Coronary artery (tissue), 2 donors: ENCODE data around the gene GPRC5B.

ENCODE experiments used
- DNase-seq: peaks from one replicate; pipeline ENCODE4 v3.0.0-alpha.2; 2017; ENCODE audit warnings: low spot score
- H3K27ac ChIP-seq, 2 donors: fragments of 200-600 bp; sonication (generic); one replicate each; pipeline ENCODE4 v1.5.1; 2016 to 2019
- H3K4me3 ChIP-seq: fragments of 200-600 bp; sonication (generic); 2 replicates; pipeline ENCODE4 v1.5.1; 2016; ENCODE audit warnings: mild to moderate bottlenecking, moderate library complexity
- TF ChIP-seq, protein P1 (sequence below): fragments of 200-600 bp; sonication (generic); IDR thresholded peaks from one replicate; pipeline ENCODE4 v1.5.1; 2019; ENCODE audit warnings: antibody characterized with exemption

GPRC5B gene

DNA sequence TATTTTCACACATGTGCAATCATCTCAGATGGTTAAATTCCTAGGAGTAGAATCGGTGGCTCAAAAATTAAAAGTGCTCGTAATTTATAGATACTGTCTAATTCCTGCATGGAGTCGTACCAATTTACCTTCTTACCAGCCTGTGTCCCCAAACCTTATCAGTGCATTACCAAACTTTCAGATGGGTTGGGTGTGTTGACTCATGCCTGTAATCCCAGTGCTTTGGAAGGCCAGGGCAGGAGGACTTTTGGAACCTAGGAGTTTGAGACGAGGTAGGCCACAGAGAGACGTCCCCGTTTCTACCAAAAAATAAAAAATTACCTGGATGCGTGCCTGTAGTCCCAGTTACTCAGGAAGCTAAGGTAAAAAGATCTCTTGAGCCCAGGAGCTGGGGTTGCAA, 34.5 kb upstream of the GPRC5B start:
- H3K27ac ChIP-seq = no peak overlapping the region
- TF ChIP-seq, protein P1, sequence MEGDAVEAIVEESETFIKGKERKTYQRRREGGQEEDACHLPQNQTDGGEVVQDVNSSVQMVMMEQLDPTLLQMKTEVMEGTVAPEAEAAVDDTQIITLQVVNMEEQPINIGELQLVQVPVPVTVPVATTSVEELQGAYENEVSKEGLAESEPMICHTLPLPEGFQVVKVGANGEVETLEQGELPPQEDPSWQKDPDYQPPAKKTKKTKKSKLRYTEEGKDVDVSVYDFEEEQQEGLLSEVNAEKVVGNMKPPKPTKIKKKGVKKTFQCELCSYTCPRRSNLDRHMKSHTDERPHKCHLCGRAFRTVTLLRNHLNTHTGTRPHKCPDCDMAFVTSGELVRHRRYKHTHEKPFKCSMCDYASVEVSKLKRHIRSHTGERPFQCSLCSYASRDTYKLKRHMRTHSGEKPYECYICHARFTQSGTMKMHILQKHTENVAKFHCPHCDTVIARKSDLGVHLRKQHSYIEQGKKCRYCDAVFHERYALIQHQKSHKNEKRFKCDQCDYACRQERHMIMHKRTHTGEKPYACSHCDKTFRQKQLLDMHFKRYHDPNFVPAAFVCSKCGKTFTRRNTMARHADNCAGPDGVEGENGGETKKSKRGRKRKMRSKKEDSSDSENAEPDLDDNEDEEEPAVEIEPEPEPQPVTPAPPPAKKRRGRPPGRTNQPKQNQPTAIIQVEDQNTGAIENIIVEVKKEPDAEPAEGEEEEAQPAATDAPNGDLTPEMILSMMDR = no peak
- no peak overlapping the region for H3K4me3 ChIP-seq
- DNase-seq = no peak

DNA sequence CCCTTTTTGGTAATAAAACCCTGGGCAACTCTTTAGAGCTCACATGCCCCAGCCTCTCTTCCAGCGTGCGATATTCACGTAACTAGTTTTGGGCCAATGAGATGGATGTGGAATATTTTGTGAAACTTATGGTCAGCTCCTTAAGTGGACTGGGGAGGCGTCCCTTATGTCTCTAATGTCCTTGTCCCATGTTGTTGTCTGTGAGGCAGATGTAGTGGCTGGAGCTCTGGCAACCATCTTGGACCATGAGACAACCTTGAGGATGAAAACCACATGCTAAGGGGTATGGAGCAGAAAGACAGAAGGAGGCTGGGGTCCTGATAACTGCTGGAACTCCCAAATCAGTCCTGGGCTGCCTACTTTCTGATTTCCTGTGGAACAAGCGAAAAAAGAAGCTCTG, 31.4 kb upstream of the GPRC5B start:
- TF ChIP-seq, protein P1 = no peak
- DNase-seq = no peak
- H3K27ac ChIP-seq = no peak overlapping the region
- H3K4me3 ChIP-seq = no peak overlapping the region

DNA sequence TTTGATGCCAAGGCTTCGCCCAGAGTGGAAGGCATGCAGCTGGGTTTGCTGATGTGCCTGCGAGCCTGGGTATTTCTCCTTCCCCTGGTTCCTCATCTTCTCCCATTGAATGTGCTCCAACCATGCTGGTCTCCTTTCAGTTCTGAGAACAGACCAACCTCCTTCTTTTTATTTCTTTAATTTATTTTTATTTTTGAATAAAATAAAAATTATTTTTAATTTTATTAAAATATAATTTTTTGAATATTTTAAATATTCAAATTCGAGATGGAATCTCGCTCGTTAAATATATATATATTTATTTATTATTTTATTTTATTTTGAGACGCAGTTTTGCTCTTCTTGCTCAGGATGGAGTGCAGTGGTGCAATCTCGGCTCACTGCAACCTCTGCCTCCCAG, 30.2 kb upstream of the GPRC5B start:
- TF ChIP-seq, protein P1 = no peak
- no peak overlapping the region for H3K27ac ChIP-seq
- H3K4me3 ChIP-seq = no peak overlapping the region
- no peak for DNase-seq

DNA sequence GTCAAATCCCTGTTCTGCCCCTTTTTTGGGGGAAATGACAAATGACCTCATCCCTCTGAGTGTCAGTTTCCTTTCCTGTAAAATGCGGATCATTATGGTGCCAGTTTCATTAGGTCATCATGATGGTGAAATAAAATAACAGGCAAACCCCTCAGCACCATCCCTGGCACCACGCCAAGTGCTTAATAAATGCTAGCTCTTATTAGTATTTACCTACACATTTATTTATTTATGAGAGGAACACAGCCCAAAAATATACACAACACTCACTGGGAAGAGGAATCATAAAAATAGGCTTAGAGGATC, 28.6 kb upstream of the GPRC5B start:
- DNase-seq = no peak
- H3K27ac ChIP-seq = no peak overlapping the region
- TF ChIP-seq, protein P1 = no peak
- H3K4me3 ChIP-seq = no peak overlapping the region

DNA sequence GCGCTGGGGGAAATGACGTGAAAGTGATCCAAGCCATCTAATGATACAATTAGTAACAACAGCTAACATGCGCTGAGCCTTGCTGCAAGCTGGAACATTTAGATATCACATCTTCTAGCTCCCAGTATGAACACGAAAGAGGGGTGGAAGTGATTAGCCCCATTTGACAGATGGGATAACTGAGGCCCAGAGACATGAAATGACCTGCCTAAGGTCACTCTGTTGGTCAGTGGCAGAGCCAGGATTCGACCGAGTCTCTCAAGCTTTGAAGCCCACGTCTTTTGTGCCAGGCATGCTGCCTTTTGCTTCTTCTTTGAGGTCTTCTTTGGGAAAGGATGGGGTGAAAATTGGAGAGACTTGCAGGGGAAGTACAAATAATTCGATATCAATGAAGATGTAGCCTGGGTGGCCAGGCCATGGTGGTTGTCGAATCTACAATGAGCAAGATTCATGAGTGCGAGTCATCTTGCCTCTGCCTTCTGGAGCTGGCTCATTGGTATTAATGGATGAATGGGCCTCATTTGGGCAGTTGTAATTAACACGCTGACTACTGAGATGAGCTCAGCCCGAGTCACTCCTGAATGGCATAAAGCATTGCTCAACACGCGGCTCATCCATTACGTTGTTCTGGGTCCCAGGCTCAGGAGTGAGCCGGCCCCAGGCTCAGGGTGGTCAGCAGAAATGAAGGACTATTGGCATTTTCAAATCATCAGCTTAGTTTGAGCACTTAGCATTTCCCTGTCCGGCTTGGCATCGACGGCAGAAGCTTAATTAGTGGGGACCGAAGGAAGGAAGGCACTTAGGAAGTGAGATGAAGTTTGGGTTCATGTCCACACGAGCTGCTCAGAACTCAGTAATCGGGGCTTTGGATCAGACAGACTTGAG, 28.0 kb upstream of the GPRC5B start:
- no peak overlapping the region for H3K27ac ChIP-seq
- DNase-seq = no peak
- TF ChIP-seq, protein P1 = no peak
- H3K4me3 ChIP-seq = no peak overlapping the region

DNA sequence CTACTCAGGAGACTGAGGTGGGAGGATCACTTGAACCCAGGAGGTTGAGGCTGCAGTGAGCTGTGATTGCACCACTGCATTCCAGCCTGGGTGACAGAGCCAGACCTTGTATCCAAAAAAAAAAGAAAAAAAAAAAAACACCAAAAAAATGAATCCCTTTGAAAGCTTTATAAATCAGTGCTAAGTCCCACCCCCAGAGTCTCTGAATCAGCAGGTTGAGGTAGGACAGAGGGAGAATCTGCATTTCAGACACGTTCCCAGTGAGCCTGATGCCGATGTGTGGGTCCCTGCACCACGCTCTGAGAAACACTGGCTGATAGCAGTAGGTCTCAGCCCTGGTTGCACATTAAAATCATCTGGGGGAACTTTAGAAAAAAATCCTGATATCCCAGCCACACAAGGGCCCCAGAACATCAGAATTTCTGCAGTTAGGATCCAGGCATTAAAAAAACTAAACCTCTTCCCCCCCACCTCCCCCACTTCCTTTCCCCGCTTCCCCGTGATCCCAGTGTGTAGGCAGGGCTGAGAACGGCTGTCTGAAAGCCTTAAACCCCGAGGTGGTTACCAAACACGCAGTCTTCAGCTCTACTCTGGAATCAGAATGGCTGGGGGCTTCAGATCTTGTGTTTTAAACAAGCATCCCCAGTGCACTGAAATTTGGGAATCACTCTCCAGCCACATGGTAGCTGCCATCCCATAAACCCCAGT, 27.3 kb upstream of the GPRC5B start:
- TF ChIP-seq, protein P1 = no peak
- Histone ChIP-seq H3K4me3 (no peak overlapping the region), H3K27ac (no peak overlapping the region)
- DNase-seq = no peak

DNA sequence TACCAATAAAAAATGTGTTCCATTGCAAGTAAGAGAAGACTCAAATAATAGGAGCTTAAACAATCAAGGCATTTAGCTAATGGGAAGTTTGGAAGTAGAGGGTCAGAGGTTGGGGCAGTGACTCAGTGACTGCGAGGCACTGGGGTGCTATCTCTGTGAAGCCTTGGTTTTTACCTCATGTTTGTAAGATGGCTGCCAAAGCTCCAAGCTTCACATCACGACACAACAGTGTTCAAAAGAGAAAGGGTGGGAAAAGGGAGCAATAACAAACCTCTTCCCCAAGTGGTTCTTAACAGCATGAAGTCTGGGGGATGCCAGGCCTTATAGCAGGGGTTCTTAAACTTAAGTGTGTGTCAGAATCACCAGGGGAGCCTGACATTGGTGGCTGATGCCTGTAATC, 26.6 kb upstream of the GPRC5B start:
- no peak for DNase-seq
- no peak overlapping the region for H3K27ac ChIP-seq
- H3K4me3 ChIP-seq = no peak overlapping the region
- TF ChIP-seq, protein P1 = no peak
